GM21515 (cell line): ENCODE results near the gene ADPGK.
A peak's percentile ranks its signal among the peaks of the same experiment; 100 is the strongest.
"Not testable (repeated sequence)": the region's sequence is repeated elsewhere in the genome, so short reads cannot be mapped to it uniquely, and the experiment has no call there.

Source experiments
- ATAC-seq: cut with Tn5 transposase; IDR thresholded peaks from one replicate; pipeline ENCODE4 v1.9.1; 2021; ENCODE audit not compliant: unreplicated experiment

ADPGK gene

DNA sequence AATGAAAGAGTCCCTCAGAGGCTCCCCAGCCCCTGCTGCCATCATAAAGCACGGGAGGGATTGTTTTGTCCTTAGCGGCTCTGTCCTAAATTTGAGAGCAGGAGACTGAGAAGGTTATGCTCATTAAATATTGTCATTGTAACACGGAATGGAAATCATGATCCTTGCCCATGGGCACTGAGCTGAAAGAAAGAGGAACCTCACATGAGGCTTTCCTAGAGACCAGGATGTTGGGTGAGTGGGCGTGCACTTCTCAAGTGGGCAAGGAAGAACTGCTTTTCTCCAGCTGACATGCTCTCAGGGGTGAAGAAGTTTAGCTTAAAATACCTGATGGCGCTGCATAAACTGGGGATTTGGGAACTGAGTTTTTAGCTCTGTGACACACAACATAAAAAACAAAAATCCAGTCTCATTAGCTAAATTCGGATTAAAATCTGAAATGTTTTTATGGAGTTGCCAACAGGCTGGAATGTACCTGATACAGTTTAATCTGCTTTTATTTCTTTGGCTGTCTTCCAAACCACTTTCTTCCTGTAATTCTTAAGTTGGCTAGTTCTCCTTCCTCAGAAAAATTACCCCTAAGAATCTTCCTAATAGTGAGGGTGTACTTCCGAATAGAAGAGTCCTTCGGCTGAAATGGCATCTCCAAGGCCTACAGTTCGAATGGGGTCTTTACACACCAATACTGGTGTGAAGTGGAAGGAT, 31.7 kb downstream of the ADPGK start:
- ATAC-seq, result no peak

DNA sequence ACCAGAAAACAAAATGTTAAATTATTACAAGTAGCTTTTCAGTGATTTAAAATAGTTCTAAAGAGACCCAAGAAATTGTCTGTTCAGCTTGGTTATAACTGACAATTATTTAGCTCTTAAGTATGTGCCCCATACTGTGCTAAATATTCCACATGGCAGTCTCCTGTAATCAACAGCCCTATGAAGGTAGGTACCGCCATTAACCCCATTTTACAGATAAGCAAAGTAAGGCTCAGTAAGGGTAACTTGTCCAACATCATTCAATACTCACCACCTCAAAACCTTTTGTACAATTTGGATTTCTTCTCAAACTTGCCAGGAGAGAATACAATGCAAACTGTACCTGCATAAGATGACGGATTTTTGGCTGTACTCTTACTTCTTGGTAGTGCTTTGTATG, 33.9 kb downstream of the ADPGK start:
- no peak for ATAC-seq

DNA sequence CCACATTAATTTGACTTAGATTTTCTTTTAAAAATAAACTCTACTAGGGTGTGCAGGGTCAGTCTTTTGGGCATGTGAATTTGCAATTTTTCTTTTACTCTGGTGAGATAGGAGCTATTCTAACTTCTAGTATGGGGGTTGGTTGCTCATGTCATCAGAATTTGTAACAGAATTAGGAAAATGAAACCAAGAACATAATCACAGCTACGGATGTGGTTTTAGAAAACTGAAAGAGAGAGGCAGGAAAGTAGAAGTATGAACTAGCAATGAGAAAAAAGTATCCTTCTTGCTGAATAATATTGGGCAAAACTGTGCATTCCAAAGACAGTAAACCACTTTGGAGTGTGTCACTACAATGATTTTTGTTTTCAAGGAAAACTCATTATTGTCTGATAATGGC, 43.3 kb downstream of the ADPGK start:
- ATAC-seq, result peak; percentile 75

DNA sequence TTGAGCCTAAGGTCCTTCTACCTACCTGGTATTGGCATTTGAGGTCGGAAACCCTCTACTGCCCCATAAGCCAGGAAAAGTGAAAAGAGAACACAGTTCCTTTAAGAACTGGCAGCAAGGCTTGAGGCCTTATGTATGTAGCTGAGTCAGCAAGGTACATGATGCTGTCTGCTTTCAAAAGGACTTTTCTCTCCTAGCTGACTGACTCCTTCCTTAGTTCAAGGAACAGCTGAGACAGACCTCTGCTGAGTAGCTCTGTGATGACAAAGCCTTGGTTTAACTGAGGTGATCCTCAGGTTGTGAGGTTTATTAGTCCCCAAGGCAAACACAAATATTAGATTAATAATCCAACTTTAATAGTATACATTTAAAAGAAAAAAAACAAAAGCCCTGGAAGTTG, 45.8 kb downstream of the ADPGK start:
- ATAC-seq, result no peak

DNA sequence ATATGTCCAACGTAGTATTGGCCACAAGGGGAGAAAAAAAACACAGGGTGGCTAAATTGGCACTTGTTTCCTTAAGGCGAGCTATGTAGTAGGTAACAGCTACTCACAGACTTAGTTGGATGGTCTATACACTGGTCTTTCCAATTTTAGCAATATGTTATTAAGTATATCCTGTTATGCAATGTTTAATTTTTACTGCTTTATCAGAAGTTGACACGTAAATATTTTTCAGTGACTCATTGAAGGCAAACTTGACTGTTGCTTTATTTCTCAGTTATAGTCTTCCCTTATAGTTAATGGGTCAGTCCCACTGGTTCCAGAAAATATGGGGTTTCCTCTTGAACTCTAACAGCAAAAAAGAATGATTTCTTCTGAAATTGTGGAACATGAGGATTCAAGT, 46.5 kb downstream of the ADPGK start:
- ATAC-seq, result no peak

DNA sequence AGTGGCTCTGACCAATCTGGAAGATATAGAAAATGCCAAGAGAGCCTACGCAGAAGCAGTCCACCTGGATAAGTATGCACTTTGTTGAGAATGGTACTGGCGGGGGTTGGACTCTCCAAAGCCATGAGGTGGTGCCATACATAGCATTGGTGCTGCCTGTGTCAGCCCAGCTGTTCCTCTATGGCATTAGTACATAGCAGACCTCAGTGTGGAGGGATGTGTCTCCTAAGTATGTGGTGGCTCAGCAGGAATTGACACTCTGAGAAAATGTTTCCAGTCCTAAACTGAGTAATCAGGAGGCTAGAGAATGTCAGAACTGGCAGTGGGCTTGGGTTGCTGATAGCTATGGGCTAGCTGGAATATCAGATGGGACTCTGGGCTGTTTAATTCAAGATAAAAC, 48.4 kb downstream of the ADPGK start:
- ATAC-seq, result no peak

DNA sequence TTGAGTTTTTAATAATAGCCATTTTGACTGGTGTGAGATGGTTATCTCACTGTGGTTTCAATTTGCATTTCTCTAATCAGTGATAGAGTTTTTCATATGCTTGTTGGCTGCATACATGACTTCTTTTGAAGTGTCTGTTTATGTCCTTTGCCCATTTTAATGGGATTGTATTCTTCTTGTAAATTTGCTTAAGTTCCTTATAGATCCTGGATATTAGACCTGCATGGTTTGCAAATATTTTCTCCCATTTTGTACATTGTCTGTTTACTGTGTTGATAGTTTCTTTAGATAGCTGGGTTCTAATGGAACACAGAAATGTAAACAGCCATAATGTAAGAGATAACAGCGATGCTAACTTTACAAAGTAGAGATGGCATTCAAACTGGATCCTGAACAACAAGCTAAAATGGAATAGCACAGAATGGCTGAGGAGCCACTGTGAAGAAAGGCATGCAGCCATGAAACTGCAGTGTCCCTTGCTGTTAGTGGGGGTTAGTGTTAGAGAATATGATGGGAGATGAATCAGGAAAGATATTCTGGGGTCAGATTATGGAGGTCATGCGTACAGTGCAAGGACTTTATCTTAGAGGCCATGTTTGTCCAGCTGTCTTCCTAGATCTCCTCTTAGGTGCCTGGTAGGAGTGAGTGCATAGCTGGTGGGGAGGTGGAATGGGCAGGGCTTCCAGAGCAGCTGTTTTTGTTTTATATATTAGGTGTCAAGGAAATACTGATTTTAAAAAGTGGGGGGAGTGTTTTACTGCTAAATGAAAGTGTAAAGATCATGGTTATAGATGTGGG, 49.4 kb downstream of the ADPGK start:
- ATAC-seq, result no peak

DNA sequence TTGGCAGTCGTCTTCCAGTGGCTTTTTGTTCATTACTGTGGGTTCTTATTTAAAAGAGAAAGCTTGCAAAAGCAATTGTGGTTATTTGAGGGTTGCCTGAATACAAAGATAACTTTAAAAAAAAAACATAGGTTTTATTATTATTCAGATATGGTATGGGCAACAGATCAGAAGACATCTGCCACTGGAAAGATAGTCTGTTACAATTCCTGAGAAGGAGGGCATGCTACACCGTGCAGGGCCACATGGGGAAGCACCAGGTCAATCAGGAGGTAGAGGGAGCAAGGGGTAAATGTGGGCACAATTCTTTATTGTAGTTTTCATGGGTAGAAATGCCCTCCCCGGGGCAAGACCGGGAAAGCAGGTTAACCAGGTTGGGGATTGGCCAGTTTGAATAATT, 51.0 kb downstream of the ADPGK start:
- no peak for ATAC-seq

DNA sequence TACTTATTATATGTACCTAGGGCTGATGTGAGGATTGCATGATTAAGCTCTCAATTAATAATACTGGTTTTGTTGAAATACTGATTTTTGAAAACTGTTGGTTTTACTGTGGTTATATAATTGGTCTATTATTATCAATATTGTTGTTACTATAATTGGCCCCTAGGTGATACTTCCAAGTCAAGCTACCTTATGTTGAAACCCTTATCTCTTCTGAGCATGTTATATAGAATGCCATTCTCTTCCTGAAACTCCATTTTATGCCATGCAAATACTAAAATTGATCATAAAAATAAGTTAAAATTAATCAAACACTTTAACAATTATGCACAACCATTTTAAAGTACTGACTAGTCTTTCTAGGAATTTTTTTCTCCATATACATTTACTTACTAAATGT, 51.5 kb downstream of the ADPGK start:
- ATAC-seq, result no peak

DNA sequence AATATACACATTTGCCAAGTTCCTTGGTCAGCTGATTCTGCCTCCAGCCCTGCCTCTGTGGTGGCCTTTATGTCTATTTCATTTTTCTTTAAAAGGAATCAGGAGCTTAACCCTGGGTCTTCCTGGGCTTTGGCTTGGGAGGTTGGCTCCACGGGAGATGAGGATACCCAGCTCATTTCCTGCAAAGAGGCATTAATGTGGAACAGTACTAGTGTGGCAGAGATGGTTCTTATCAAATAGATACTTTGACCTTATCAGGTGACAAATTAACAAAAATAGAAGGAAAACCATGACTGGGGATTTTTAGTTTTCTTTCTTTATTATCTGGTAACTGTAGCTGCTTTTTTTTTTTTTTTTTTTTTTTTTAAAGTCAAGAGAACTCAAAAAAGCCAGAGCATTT, 54.7 kb downstream of the ADPGK start:
- no peak for ATAC-seq

DNA sequence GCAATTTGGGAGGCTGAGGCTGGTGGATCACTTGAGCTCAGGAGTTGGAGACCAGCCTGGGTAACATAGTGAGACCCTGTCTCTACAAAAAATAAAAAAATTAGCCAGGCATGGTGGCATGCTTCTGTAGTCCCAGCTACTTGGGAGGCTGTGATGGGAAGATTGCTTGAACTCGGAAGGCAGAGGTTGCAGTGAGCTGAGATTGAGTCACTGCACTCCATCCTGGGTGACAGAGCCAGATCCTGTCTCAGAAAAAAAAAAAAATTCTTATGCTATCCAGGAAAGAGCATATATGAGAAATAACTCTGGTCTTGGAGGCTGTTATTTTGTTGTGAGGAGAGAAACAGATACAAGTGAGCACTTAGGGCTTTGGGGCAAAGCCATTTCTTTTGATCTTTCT, 55.3 kb downstream of the ADPGK start:
- ATAC-seq, result not testable (repeated sequence)

DNA sequence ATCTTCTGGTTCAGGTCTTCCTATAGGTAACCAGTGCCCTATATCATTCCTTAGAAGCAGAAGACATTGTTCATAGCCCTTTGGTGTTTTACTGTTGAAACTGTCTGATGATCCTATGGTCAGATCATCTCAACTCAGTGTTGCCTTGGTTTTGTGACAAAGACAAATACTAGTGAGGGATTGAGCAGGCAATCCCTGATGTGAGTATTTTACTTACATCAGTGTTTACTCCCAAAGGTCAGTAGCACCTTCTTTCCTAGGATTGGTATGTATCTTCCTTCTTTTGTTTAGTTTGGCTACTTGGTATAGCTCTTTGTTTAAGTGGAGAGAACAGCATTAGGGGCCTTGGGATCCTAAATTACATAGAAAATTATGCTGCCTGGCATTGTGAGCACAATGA, 56.4 kb downstream of the ADPGK start:
- no peak for ATAC-seq

DNA sequence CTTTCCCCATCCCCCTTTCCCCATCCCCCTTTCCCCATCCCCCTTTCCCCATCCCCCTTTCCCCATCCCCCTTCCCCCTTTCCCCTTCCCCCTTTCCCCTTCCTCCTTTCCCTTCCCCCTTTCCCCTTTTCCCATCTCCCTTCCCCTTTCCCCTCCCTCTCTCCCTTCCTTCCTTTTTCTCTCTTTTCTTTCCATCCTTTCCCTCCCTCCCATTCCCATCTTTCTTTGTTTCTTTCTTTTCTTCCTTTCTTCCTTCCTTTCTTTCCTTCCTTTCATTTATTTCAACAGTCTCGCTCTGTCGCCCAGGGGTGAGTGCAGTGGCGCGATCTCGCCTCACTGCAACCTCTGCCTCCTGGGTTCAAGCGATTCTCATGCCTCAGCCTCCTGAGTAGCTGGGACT, 57.7 kb downstream of the ADPGK start:
- ATAC-seq, result not testable (repeated sequence)

DNA sequence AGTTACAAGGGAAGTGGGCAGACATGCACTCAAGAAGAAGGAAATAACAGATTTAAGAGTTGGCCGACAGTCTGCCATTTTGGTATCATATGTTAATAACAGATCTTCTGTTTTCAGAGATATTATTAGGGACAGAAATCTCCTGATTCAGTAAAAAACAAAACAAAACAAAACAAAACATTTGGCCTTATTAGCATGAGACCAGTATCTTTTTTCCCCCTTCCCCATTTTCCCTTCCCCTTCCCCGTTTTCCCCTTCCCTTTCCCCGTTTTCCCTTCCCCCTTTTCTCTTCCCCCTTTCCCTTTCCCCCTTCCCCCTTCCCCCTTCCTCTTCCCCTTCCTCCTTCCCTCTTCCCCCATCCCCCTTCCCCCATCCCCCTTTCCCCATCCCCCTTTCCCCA, 58.1 kb downstream of the ADPGK start:
- no peak for ATAC-seq

DNA sequence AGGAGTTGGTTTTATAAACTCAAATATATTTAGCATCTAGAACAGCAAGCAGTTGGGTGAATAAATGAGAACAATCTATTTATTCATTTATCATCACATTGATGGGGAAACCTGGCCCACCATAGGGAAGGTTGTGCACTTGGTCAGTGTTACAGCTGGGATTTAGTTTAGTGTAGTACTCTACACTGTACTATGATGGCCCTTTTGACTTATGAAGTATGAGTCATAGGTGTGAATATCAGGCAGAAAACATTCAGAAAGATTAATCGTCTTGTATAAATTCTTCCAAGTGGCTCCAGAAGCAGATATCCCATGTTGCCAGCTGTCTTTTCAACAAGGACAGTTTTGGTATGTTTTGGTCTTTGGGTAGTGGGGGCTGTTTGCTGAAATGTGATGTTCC, 59.5 kb downstream of the ADPGK start:
- no peak for ATAC-seq

DNA sequence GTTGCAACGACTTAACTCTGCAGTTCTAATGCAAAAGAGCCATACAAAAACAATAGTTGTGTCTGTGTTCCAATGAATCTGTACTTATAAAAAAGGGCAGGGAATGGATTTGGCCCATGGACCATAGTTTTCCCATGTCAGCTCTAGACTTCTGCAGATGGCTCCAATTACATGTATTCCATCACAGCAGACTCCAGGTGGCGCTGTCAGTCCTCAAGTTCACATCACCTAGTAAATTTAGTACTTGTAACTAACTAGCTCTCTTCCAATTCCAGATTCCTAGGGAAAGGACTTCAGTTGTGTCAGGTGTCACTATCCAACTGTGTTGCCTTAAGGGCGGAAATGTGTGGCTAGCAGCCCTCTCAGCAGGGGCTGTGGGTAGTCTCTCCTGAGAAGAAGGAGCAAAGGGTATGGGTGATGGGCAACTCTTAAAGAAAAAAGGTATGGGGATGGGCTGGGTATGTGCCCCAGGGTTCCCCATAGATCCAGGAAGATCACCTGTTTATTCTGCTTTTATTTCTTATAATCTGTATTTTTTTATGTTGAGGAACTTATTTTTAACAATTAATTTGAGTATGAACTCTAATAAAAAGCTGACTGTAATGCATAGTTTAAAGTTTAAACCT, 61.4 kb downstream of the ADPGK start:
- no peak for ATAC-seq

DNA sequence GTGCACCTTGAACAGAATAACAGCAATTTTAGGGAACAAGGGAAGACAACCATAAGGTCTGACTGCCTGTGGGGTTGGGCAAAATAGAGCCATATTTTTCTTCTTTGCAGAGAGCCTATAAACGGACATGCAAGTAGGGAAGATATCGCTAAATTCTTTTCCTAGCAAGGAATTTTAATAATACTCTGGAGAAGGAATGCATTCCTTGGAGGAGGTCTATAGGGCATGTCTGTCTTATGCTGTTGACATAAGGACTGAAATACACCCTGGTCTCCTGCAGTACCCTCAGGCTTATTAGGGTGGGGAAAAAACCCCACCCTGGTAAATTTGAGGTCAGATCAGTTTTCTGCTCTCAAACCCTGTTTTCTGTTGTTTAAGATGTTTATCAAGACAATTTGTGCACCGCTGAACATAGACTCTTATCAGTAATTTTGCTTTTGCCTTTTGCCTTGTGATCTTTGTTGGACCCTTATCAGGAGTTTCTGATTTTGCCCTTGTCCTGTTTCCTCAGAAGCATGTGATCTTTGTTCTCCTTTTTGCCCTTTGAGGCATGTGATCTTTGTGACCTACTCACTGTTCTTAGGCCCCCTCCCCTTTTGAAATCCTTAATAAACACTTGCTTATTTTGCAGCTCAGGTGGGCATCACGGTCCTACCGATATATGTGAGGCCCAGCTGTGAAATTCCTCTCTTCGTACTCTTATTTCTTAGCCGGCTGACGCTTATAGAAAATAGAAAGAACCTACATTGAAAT, 74.8 kb downstream of the ADPGK start:
- not testable (repeated sequence) for ATAC-seq

DNA sequence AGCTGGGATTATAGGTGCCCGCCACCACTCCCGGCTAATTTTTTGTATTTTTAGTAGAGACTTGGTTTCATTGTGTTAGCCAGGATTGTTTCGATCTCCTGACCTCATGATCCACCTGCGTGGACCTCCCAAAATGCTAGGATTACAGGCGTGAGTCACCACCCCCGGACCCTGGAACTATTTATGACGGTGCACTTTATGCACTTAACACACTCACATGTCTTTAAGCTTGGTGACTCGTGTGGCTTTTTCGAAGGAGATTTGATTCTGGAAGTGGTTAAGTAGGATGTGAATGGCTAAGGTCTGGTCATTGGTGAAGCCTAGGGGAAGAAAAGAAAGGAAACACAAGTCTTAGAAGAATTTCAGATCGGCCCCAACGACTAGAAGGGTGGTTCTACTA, 77.3 kb downstream of the ADPGK start:
- no peak for ATAC-seq
